MCF 10A (cell line): ENCODE results near the gene LRP1B. TPM values are rescaled to one million over a fixed set of nuclear protein-coding genes. Genes with fewer than 3 reads are reported as not detected.

Source experiments
- BruUV-seq: library from RNA; stranded (reverse); fragments of 400-500 nt; replicated peaks from 2 replicates; lab custom pipeline; 2021; lab: Mats Ljungman, UMichigan
- CTCF ChIA-PET: fragments of 300-600 bp; sonication (Branson Sonifier 250); formaldehyde crosslinking; extraction: SDS; loops from one replicate; lab custom pipeline; 2021; ENCODE audit warnings: antibody characterized with exemption, inconsistent platforms; lab: Yijun Ruan, JAX
- POLR2A ChIA-PET: fragments of 300-600, 350-650 bp; sonication (Branson Sonifier 250); formaldehyde crosslinking; extraction: SDS; loops from one replicate; lab custom pipeline; 2020; ENCODE audit warnings: antibody characterized with exemption, inconsistent platforms; lab: Yijun Ruan, JAX
- DNase-seq: peaks from one replicate; pipeline ENCODE4 v3.0.0-alpha.2; 2018; ENCODE audit not compliant: unreplicated experiment
- H3K27ac Mint-ChIP-seq: one replicate; pipeline ENCODE4 v1.8.0; 2022; ENCODE audit warnings: mild to moderate bottlenecking, low read depth, mixed read lengths; ENCODE audit not compliant: unreplicated experiment
- H3K27me3 Mint-ChIP-seq: one replicate; pipeline ENCODE4 v1.8.0; 2022; ENCODE audit warnings: mixed read lengths; ENCODE audit not compliant: insufficient read depth, unreplicated experiment
- H3K36me3 Mint-ChIP-seq: one replicate; pipeline ENCODE4 v1.8.0; 2022; ENCODE audit warnings: mild to moderate bottlenecking, moderate library complexity, mixed read lengths; ENCODE audit not compliant: insufficient read depth, unreplicated experiment
- H3K4me1 Mint-ChIP-seq: one replicate; pipeline ENCODE4 v1.8.0; 2022; ENCODE audit warnings: mixed read lengths; ENCODE audit not compliant: insufficient read depth, unreplicated experiment
- H3K4me3 Mint-ChIP-seq: one replicate; pipeline ENCODE4 v1.8.0; 2022; ENCODE audit warnings: mild to moderate bottlenecking, moderate library complexity, mixed read lengths; ENCODE audit not compliant: unreplicated experiment
- H3K9me3 Mint-ChIP-seq: one replicate; pipeline ENCODE4 v1.8.0; 2022; ENCODE audit warnings: mixed read lengths; ENCODE audit not compliant: unreplicated experiment
- intact Hi-C: fragments of 100-400 bp; cut with micrococcal nuclease; formaldehyde crosslinking; loops from 2 replicates; pipeline ENCODE4 v1.14.1; 2022
- total RNA-seq: library from RNA; stranded (reverse); gene quantifications from 2 replicates; pipeline ENCODE4 v1.2.3, GENCODE V29; 2022
- TF ChIP-seq, protein P1 (sequence below): fragments of 200-600 bp; IDR thresholded peaks from one replicate; pipeline ENCODE4 v1.8.0; 2022; ENCODE audit warnings: antibody characterized with exemption, mild to moderate bottlenecking; ENCODE audit not compliant: unreplicated experiment

The LRP1B gene
- total RNA-seq, 1 experiment from 2014 or later = not detected

DNA sequence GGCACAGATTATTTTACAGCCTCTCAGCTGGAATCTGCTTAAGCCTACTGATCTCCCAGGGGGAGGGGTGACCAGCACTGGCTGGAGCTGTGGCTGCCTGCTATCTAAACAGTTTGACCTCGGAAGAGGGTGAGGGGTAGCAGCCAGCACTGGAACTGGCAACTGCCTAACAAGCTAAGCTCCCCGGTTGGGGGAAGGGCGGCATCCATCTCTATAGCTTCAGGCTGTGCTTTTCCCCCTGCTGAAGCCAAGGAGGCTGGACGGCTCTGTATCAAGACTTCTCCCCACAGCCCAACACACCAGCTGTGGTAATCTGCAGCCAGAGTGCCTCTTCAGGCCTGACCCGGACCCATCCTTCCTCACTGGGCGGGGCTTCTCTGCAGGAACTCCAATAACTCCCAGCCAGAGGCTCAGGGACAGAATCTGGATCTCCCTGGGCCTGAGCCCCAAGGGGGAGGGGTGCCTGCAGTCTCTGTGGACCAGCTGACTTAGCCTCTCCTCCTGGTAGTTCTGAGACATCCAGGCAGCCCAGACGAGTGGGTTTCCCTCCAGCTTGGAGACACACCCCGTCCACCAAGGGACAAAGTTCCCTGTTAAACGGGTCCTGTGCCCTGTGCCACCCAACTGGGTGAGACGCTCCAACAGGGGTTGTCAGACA, 560.2 kb downstream of the LRP1B start:
- intact Hi-C loops = no loop called here
- peaks cover 15% of the 10 kb centered on the region for H3K9me3 Mint-ChIP-seq
- no peak for DNase-seq
- peaks cover 33% of the 10 kb centered on the region for H3K27me3 Mint-ChIP-seq
- H3K36me3 Mint-ChIP-seq = no peaks in the 10 kb centered on the region
- TF ChIP-seq, protein P1, sequence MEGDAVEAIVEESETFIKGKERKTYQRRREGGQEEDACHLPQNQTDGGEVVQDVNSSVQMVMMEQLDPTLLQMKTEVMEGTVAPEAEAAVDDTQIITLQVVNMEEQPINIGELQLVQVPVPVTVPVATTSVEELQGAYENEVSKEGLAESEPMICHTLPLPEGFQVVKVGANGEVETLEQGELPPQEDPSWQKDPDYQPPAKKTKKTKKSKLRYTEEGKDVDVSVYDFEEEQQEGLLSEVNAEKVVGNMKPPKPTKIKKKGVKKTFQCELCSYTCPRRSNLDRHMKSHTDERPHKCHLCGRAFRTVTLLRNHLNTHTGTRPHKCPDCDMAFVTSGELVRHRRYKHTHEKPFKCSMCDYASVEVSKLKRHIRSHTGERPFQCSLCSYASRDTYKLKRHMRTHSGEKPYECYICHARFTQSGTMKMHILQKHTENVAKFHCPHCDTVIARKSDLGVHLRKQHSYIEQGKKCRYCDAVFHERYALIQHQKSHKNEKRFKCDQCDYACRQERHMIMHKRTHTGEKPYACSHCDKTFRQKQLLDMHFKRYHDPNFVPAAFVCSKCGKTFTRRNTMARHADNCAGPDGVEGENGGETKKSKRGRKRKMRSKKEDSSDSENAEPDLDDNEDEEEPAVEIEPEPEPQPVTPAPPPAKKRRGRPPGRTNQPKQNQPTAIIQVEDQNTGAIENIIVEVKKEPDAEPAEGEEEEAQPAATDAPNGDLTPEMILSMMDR = no peak
- no peak overlapping the region for H3K27ac Mint-ChIP-seq
- no peaks in the 10 kb centered on the region for H3K4me1 Mint-ChIP-seq
- H3K4me3 Mint-ChIP-seq = no peak overlapping the region
- ChIA-PET POLR2A (no interaction called here), CTCF (no interaction called here)
- no TSS peak for BruUV-seq

DNA sequence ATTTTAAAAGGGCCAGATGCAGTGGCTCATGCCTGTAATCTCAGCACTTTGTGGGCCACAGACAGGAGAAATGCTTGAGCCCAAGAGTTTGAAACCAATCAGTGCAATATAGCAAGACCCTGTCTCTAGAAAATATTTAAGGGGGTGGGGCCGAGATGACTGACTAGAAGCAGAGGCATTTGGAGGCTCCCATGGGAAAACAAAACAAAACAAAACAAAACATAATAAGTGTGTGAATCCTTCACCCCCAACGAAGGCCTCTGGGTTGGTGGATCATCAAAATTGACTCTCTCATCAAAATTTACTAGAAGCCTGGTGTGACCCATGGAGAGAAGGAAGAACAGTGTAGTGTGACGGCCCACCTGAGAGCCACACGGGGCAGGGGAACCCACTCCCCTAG, 560.9 kb downstream of the LRP1B start:
- no TSS peak for BruUV-seq
- H3K4me1 Mint-ChIP-seq = no peaks in the 10 kb centered on the region
- H3K4me3 Mint-ChIP-seq = no peak overlapping the region
- intact Hi-C loops = no loop called here
- CTCF ChIA-PET = no interaction called here
- peaks cover 15% of the 10 kb centered on the region for H3K9me3 Mint-ChIP-seq
- TF ChIP-seq, protein P1 = no peak
- H3K36me3 Mint-ChIP-seq = no peaks in the 10 kb centered on the region
- H3K27me3 Mint-ChIP-seq = peaks cover 31% of the 10 kb centered on the region
- no peak overlapping the region for H3K27ac Mint-ChIP-seq
- POLR2A ChIA-PET = no interaction called here
- no peak for DNase-seq

DNA sequence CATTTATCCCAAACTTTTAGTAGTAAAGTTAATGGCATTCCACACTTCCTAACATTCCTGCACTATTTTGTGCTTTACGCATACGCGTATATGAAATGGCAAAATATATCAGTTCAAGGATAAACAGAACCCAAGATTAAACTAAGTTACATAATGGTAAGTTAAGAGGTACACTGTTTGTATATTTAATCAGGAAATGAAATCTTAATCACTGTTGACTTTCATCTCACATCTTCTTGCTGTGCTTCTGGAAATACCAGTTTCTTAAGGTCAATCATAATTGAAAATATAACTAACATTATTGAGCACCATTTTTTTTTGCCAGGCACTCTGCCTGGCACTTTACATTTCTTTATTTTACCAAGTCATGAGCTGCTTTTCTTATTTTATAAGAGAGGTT, 565.2 kb downstream of the LRP1B start:
- H3K4me3 Mint-ChIP-seq = no peak overlapping the region
- intact Hi-C loops = no loop called here

DNA sequence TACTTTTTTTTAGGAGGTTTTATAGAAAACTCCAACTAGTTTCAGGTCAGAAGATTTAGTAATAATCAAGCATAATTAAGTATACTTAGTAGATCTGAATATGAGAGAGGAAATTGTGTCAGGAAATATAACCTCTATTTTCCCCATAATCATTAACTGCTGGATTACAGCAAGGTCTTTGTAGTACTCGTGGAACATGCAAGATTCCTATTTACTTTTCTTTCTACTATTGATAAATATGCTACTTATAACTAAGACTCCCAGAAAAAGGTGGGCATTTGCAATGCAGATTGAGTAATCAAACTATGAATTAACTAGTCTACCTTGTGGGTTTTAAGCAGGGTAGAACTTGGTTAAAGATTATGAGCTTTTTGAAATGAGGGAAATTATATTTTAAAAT, 570.1 kb downstream of the LRP1B start:
- intact Hi-C loops = no loop called here
- Mint-ChIP-seq H3K36me3 (no peaks in the 10 kb centered on the region), H3K4me1 (peaks cover 7% of the 10 kb centered on the region), H3K27me3 (no peaks in the 10 kb centered on the region), H3K4me3 (no peak overlapping the region), H3K27ac (no peak overlapping the region), H3K9me3 (no peaks in the 10 kb centered on the region)
- TF ChIP-seq, protein P1 = no peak
- ChIA-PET CTCF (interaction anchor here (0.6 kb wide), 1 partner anchor 1607 kb away, joined by 3 read pairs; no protein-coding TSS in a partner anchor), POLR2A (no interaction called here)
- BruUV-seq = no TSS peak
- no peak for DNase-seq

More for the DNA sequence above, 565.2 kb downstream of the LRP1B start:
- BruUV-seq = no TSS peak
- no peaks in the 10 kb centered on the region for H3K27me3 Mint-ChIP-seq
- no peak for DNase-seq
- CTCF ChIA-PET = no interaction called here
- H3K4me1 Mint-ChIP-seq = no peaks in the 10 kb centered on the region
- POLR2A ChIA-PET = no interaction called here
- H3K9me3 Mint-ChIP-seq = no peaks in the 10 kb centered on the region
- H3K36me3 Mint-ChIP-seq = no peaks in the 10 kb centered on the region
- TF ChIP-seq, protein P1 = no peak
- H3K27ac Mint-ChIP-seq = no peak overlapping the region
